GM12878 (cell line): Measurements from ENCODE around the gene UBE2E2. TPM values are rescaled to one million over a fixed set of nuclear protein-coding genes. Genes with fewer than 3 reads are reported as not detected.

Experiments
- ATAC-seq: fragments of 200-7000 bp; cut with Tn5 transposase; 3 replicates; pipeline ENCODE4 v1.9.1; 2020; ENCODE audit warnings: mild to moderate bottlenecking, moderate library complexity
- BruUV-seq: library from RNA; stranded (reverse); fragments of 400-500 nt; replicated peaks from 2 replicates; lab custom pipeline; 2021; lab: Mats Ljungman, UMichigan
- CTCF ChIA-PET: fragments of 300-600 bp; sonication (Branson Sonifier 250); formaldehyde crosslinking; extraction: SDS; loops from one replicate; lab custom pipeline; 2021; ENCODE audit warnings: inconsistent platforms; lab: Yijun Ruan, JAX
- POLR2A ChIA-PET: fragments of 350-600 bp; formaldehyde crosslinking; extraction: SDS; loops from one replicate; lab custom pipeline; 2021; ENCODE audit warnings: inconsistent platforms; lab: Charles Lee
- RAD21 ChIA-PET: fragments of 300-600 bp; sonication (Branson Sonifier 250); formaldehyde crosslinking; loops from one replicate; lab custom pipeline; 2023; ENCODE audit warnings: antibody characterized with exemption; ENCODE audit not compliant: unreplicated experiment; lab: Charles Lee
- SMC1A ChIA-PET: fragments of 300-600 bp; sonication (Branson Sonifier 250); formaldehyde crosslinking; loops from one replicate; lab custom pipeline; 2023; ENCODE audit not compliant: unreplicated experiment, uncharacterized antibody; lab: Charles Lee
- DNase-seq: peaks from one replicate; pipeline ENCODE4 v3.0.0-alpha.2; 2011; ENCODE audit warnings: low read depth, low spot score
- FAIRE-seq: peaks from 3 replicates; lab custom pipeline; 2011; peaks lifted over from hg19 to GRCh38; lab: Jason Lieb, UNC
- H2AFZ ChIP-seq: 2 replicates; pipeline ENCODE4 v1.6.0; 2011; ENCODE audit warnings: low read depth, low read length, control low read depth; ENCODE audit not compliant: control insufficient read depth
- H3K27ac ChIP-seq: 2 replicates; pipeline ENCODE4 v1.5.1; 2011; ENCODE audit warnings: control low read depth; ENCODE audit not compliant: control insufficient read depth, insufficient read depth
- H3K27me3 ChIP-seq, 2 experiments: replicated peaks in 1 of 2; 2 replicates each; pipeline versions ENCODE4 v1.6.0 to v1.6.1; 2011; ENCODE audit warnings: low read length in 1 of 2; ENCODE audit not compliant: control insufficient read depth in 2 of 2, insufficient read depth in 2 of 2
- H3K36me3 ChIP-seq, 2 experiments: 2 replicates each; pipeline ENCODE4 v1.5.1; 2011; ENCODE audit warnings: low read length in 1 of 2; ENCODE audit not compliant: control insufficient read depth in 2 of 2, insufficient read depth in 2 of 2
- H3K4me1 ChIP-seq: 2 replicates; pipeline ENCODE4 v1.6.1; 2011; ENCODE audit warnings: mild to moderate bottlenecking, low read length, moderate library complexity, mixed read lengths; ENCODE audit not compliant: control insufficient read depth, insufficient read depth
- H3K4me2 ChIP-seq: 2 replicates; pipeline ENCODE4 v1.6.0; 2011; ENCODE audit warnings: control low read depth; ENCODE audit not compliant: control insufficient read depth, insufficient read depth
- H3K4me3 ChIP-seq: fragments of 200-600 bp; sonication (generic); 2 replicates; pipeline ENCODE4 v1.5.1; 2016
- H3K79me2 ChIP-seq: 2 replicates; pipeline ENCODE4 v1.6.0; 2011; ENCODE audit warnings: low read length; ENCODE audit not compliant: control insufficient read depth, insufficient read depth
- H3K9ac ChIP-seq: 2 replicates; pipeline ENCODE4 v1.8.0; 2011; ENCODE audit warnings: low read length, control low read depth, mixed read lengths; ENCODE audit not compliant: control insufficient read depth, insufficient read depth
- H3K9me3 ChIP-seq: replicated peaks from 3 replicates; pipeline ENCODE4 v1.5.1; 2011; ENCODE audit warnings: mild to moderate bottlenecking, low read length; ENCODE audit not compliant: control insufficient read depth, insufficient read depth
- H4K20me1 ChIP-seq: 2 replicates; pipeline ENCODE4 v1.6.0; 2011; ENCODE audit not compliant: control insufficient read depth, insufficient read depth
- EGR1 ChIP-seq, 2 experiments: IDR thresholded peaks; 1 replicate in 1 of 2; 2 replicates in 1 of 2; pipeline ENCODE4 v1.6.1; 2011 to 2012; ENCODE audit warnings: low read depth in 2 of 2, low read length in 2 of 2, borderline replicate concordance in 1 of 2, mild to moderate bottlenecking in 1 of 2, moderate library complexity in 1 of 2
- MEF2B ChIP-seq: fragments of 450-650 bp; IDR thresholded peaks from 2 replicates; pipeline ENCODE4 v1.6.1; 2018; ENCODE audit warnings: mild to moderate bottlenecking, moderate library complexity; ENCODE audit not compliant: partially characterized antibody, poor library complexity, severe bottlenecking
- PBX3 ChIP-seq: IDR thresholded peaks from 2 replicates; pipeline ENCODE4 v1.6.1; 2011; ENCODE audit warnings: mild to moderate bottlenecking, low read depth, low read length, moderate library complexity; ENCODE audit not compliant: insufficient replicate concordance
- RAD21 ChIP-seq: IDR thresholded peaks from 2 replicates; pipeline ENCODE4 v1.6.1; 2011; ENCODE audit warnings: mild to moderate bottlenecking, low read depth, low read length, moderate library complexity; ENCODE audit not compliant: insufficient read depth
- RBBP5 ChIP-seq: fragments of 200-600 bp; sonication (generic); conservative IDR thresholded peaks from 2 replicates; pipeline ENCODE4 v1.6.1; 2016
- SMAD5 ChIP-seq: IDR thresholded peaks from 2 replicates; pipeline ENCODE4 v1.6.1; 2016; ENCODE audit warnings: antibody characterized with exemption, low read depth
- TAF1 ChIP-seq: IDR thresholded peaks from 2 replicates; pipeline ENCODE4 v1.6.1; 2011; ENCODE audit warnings: mild to moderate bottlenecking, low read depth, low read length, borderline replicate concordance
- ZBTB11 ChIP-seq: fragments of 450-650 bp; formaldehyde crosslinking; IDR thresholded peaks from 2 replicates; pipeline ENCODE4 v1.5.0; 2022; ENCODE audit warnings: mild to moderate bottlenecking, missing genetic modification characterization
- WGBS: methylation state at CpG from one replicate; pipeline ENCODE4 v1.1.6; 2016; ENCODE audit warnings: low lambda C conversion rate; ENCODE audit not compliant: insufficient replicate concordance, insufficient coverage; ENCODE audit errors: missing lambda C conversion rate; 5-methylcytosine and 5-hydroxymethylcytosine counted together
- in situ Hi-C: fragments of 300-500 bp; cut with MboI; formaldehyde crosslinking; loops from 9 replicates; pipeline ENCODE4 v1.14.3; 2018; ENCODE audit warnings: mixed read lengths
- intact Hi-C: fragments of 100-400 bp; cut with micrococcal nuclease; formaldehyde crosslinking; loops from one replicate; pipeline ENCODE4 v1.14.2; 2022; ENCODE audit not compliant: unreplicated experiment
- polyA plus RNA-seq, 11 experiments: library from polyadenylated mRNA; depleted of rRNA in 4 of 11; unstranded in 6 of 11; stranded (reverse) in 5 of 11; fragments of >200 nt; fragmentation: Nextera tagmentation in 4 of 11; fragmentation: Illumina TruSeq in 1 of 11; extraction: Ambion mirVana in 4 of 11; extraction: Trizol in 1 of 11; gene quantifications; 1 replicate in 1 of 11; 2 replicates in 10 of 11; pipeline versions ENCODE4 v1.2.1 to v1.2.3, GENCODE V29; 2011 to 2016; ENCODE audit warnings: inconsistent platforms in 2 of 11, missing spikeins in 2 of 11, low read depth in 1 of 11
- total RNA-seq, 4 experiments: library from RNA; depleted of rRNA in 3 of 4; stranded (reverse); fragments of >200 nt in 3 of 4; fragmentation: Illumina TruSeq in 1 of 4; extraction: Trizol in 1 of 4; gene quantifications; 2 replicates each; pipeline versions ENCODE4 v1.2.1 to v1.2.3, GENCODE V29; 2013 to 2021
- TF ChIP-seq, protein P1 (sequence below): fragments of 450-650 bp; IDR thresholded peaks from 2 replicates; pipeline ENCODE4 v1.6.1; 2016; ENCODE audit warnings: mild to moderate bottlenecking
- TF ChIP-seq, protein P2 (sequence below), 3 experiments: IDR thresholded peaks in 2 of 3; conservative IDR thresholded peaks in 1 of 3; 2 replicates each; pipeline ENCODE4 v1.5.1; 2011; ENCODE audit warnings: low read depth in 3 of 3, low read length in 3 of 3, mild to moderate bottlenecking in 3 of 3, control low read depth in 2 of 3, moderate library complexity in 2 of 3, inconsistent platforms in 1 of 3, mixed read lengths in 1 of 3; ENCODE audit not compliant: control insufficient read depth in 2 of 3, insufficient read depth in 1 of 3; ENCODE audit errors: extremely low read depth in 1 of 3

UBE2E2 gene
- total and polyA plus RNA-seq, 10 of the 15 experiments (the other 5 are each of a cell fraction or from before 2014, with no cell fraction given): 8.7 to 71.0 (median 36.4) TPM

DNA sequence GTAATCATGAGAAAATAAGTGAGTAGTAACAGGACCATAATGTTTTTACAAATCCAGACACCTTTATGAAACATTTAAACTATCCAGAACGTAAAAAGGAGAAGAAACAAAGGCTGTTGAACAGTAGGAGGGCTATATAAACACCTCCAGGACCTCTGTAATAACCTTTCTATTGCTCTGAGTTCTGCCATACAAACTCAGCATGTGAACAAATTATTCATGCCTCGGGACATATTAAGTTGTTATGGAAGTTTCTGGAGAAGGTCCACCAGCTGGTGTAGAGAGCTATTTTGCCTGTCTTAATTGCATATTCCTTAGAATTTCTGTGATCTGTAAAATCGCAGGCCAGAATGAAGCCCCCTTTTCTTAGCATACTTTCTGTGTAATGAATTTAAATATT lies 256.3 kb downstream of the UBE2E2 start:
- Histone ChIP-seq H2AFZ (no peak overlapping the region), H3K27ac (no peak overlapping the region), H3K27me3 (no peaks in the 10 kb centered on the region), H3K79me2 (no peaks in the 10 kb centered on the region), H3K9me3 (no peaks in the 10 kb centered on the region; the same call in 2 of the 3 replicates), H3K36me3 (no peaks in the 10 kb centered on the region), H3K4me2 (no peak overlapping the region), H3K4me3 (no peak overlapping the region), H4K20me1 (no peaks in the 10 kb centered on the region), H3K4me1 (no peaks in the 10 kb centered on the region), H3K9ac (no peak overlapping the region)
- CTCF ChIA-PET: interaction anchor here (1.3 kb wide), 1 partner anchor 10 kb away, joined by 3 read pairs; no protein-coding TSS in a partner anchor
- no TSS peak for BruUV-seq
- 96% methylated on average over 3 of the region's 3 CpGs for WGBS
- TF ChIP-seq EGR1 (IDR thresholded peaks at IDR 0.05; ENCODE audit: borderline replicate concordance in 1 of 2, low read depth in 2 of 2, low read length in 2 of 2) (no peak), PBX3 (no peak), MEF2B (no peak), ZBTB11 (no peak), RBBP5 (no peak), RAD21 (no peak), TAF1 (no peak), SMAD5 (no peak)
- TF ChIP-seq, protein P1, sequence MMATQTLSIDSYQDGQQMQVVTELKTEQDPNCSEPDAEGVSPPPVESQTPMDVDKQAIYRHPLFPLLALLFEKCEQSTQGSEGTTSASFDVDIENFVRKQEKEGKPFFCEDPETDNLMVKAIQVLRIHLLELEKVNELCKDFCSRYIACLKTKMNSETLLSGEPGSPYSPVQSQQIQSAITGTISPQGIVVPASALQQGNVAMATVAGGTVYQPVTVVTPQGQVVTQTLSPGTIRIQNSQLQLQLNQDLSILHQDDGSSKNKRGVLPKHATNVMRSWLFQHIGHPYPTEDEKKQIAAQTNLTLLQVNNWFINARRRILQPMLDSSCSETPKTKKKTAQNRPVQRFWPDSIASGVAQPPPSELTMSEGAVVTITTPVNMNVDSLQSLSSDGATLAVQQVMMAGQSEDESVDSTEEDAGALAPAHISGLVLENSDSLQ: no peak
- TF ChIP-seq, protein P2, sequence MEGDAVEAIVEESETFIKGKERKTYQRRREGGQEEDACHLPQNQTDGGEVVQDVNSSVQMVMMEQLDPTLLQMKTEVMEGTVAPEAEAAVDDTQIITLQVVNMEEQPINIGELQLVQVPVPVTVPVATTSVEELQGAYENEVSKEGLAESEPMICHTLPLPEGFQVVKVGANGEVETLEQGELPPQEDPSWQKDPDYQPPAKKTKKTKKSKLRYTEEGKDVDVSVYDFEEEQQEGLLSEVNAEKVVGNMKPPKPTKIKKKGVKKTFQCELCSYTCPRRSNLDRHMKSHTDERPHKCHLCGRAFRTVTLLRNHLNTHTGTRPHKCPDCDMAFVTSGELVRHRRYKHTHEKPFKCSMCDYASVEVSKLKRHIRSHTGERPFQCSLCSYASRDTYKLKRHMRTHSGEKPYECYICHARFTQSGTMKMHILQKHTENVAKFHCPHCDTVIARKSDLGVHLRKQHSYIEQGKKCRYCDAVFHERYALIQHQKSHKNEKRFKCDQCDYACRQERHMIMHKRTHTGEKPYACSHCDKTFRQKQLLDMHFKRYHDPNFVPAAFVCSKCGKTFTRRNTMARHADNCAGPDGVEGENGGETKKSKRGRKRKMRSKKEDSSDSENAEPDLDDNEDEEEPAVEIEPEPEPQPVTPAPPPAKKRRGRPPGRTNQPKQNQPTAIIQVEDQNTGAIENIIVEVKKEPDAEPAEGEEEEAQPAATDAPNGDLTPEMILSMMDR (IDR thresholded peaks at IDR 0.05 in 2 of 3, conservative IDR thresholded peaks at IDR 0.05 in 1 of 3; ENCODE audit: control insufficient read depth in 2 of 3, extremely low read depth in 1 of 3, insufficient read depth in 1 of 3, low read depth in 3 of 3, low read length in 3 of 3): no peak
- POLR2A ChIA-PET: interaction anchor here (1.1 kb wide), 1 partner anchor 25 kb away, joined by 3 read pairs; no protein-coding TSS in a partner anchor
- intact Hi-C loops (no loop called here), in situ Hi-C loops (no loop called here)
- SMC1A ChIA-PET: interaction anchor here (1.3 to 1.9 kb wide), 2 partner anchors 11 to 18 kb away, joined by 4 to 5 read pairs; no protein-coding TSS in a partner anchor
- no peak for FAIRE-seq
- RAD21 ChIA-PET: no interaction called here
- ATAC-seq: no peak
- no peak for DNase-seq
